OCI-LY1 (cell line): ENCODE data around the gene GYS2.

Experiments
- CTCF ChIP-seq: fragments of 200-600 bp; sonication (generic), shearing (Covaris generic); IDR thresholded peaks from 2 replicates; pipeline ENCODE4 v1.5.1; 2017; ENCODE audit warnings: mild to moderate bottlenecking, antibody characterized with exemption, low read length, moderate library complexity, mixed read lengths
- EZH2 ChIP-seq: fragments of 200-600 bp; sonication (generic), shearing (Covaris generic); IDR thresholded peaks from 2 replicates; pipeline ENCODE4 v1.8.0; 2017; ENCODE audit warnings: borderline replicate concordance, mixed run types, mild to moderate bottlenecking, antibody characterized with exemption, low read length, moderate library complexity, mixed read lengths

- TF ChIP-seq CTCF (no peak), EZH2 (no peak)
These were observed 39.9 kb upstream of the GYS2 start for GRCh38 chr12:21644516-21644915.
